K562 (cell line): ENCODE data around the gene RAE1. TPM values are rescaled to one million over a fixed set of nuclear protein-coding genes. Genes with fewer than 3 reads are reported as not detected.

Experiments
- ADNP ChIP-seq: fragments of 200-800 bp; sonication (Bioruptor generic); IDR thresholded peaks from 2 replicates; pipeline ENCODE4 v1.6.1; 2016; ENCODE audit warnings: missing genetic modification characterization, missing compliant biosample characterization
- ATF1 ChIP-seq, 2 experiments: fragments of 450-650 bp in 1 of 2; IDR thresholded peaks; 2 replicates each; pipeline ENCODE4 v1.6.1; 2016; ENCODE audit warnings: missing compliant biosample characterization in 1 of 2, missing genetic modification characterization in 1 of 2
- FOXK2 ChIP-seq, 2 experiments: fragments of 450-650 bp; IDR thresholded peaks in 1 of 2; conservative IDR thresholded peaks in 1 of 2; 2 replicates each; pipeline ENCODE4 v1.6.1; 2016; ENCODE audit warnings: low read depth in 2 of 2, mild to moderate bottlenecking in 1 of 2
- GTF2A2 ChIP-seq: IDR thresholded peaks from 2 replicates; pipeline ENCODE4 v1.6.1; 2016; ENCODE audit warnings: mild to moderate bottlenecking, missing genetic modification characterization, missing compliant biosample characterization
- NBN ChIP-seq: fragments of 450-650 bp; IDR thresholded peaks from 2 replicates; pipeline ENCODE4 v1.6.1; 2016; ENCODE audit warnings: low read depth, mild to moderate bottlenecking
- NRF1 ChIP-seq, 2 experiments: fragments of 450-650 bp; IDR thresholded peaks in 1 of 2; conservative IDR thresholded peaks in 1 of 2; 2 replicates each; pipeline ENCODE4 v1.6.1; 2014; ENCODE audit warnings: mild to moderate bottlenecking in 2 of 2
- PHF20 ChIP-seq: fragments of 450-650 bp; IDR thresholded peaks from 2 replicates; pipeline ENCODE4 v1.6.1; 2018; ENCODE audit not compliant: partially characterized antibody
- SMARCC2 ChIP-seq: fragments of 450-650 bp; IDR thresholded peaks from 2 replicates; pipeline ENCODE4 v1.6.1; 2017; ENCODE audit warnings: antibody characterized with exemption, moderate library complexity, mild to moderate bottlenecking, low read depth
- TAF1 ChIP-seq: IDR thresholded peaks from 2 replicates; pipeline ENCODE4 v1.6.1; 2011; ENCODE audit warnings: mild to moderate bottlenecking, low read length, moderate library complexity; ENCODE audit not compliant: insufficient read depth, control insufficient read depth, severe bottlenecking; ENCODE audit errors: extremely low read depth
- ZBTB17 ChIP-seq: fragments of 450-650 bp; formaldehyde crosslinking; IDR thresholded peaks from 2 replicates; pipeline ENCODE4 v1.4.0; 2020; ENCODE audit warnings: mild to moderate bottlenecking
- ZNF445 ChIP-seq: fragments of 250-450 bp; sonication (Bioruptor Pico); IDR thresholded peaks from 2 replicates; pipeline ENCODE4 v1.4.0; 2020; ENCODE audit warnings: low read depth, mild to moderate bottlenecking, moderate library complexity
- polyA plus RNA-seq, 8 experiments: library from polyadenylated mRNA; depleted of rRNA in 4 of 8; stranded (reverse) in 5 of 8; unstranded in 3 of 8; fragments of >200 nt; fragmentation: Nextera tagmentation in 2 of 8; fragmentation: Illumina TruSeq in 1 of 8; extraction: Ambion mirVana in 2 of 8; extraction: Trizol in 1 of 8; gene quantifications; 2 replicates each; pipeline versions ENCODE4 v1.2.1 to v1.2.3, GENCODE V29; 2011 to 2014; ENCODE audit warnings: inconsistent platforms in 1 of 8, missing spikeins in 1 of 8
- total RNA-seq, 7 experiments: library from RNA; depleted of rRNA in 6 of 7; stranded (reverse); fragments of >200 nt in 6 of 7; fragmentation: Illumina TruSeq in 2 of 7; extraction: Trizol in 2 of 7; gene quantifications; 2 replicates each; pipeline versions ENCODE4 v1.2.1 to v1.2.3, GENCODE V29; 2011 to 2021; ENCODE audit warnings: low replicate concordance in 1 of 7
- TF ChIP-seq, protein P1 (sequence below): fragments of 450-650 bp; formaldehyde crosslinking; IDR thresholded peaks from 2 replicates; pipeline ENCODE4 v1.4.0; 2022; ENCODE audit warnings: missing genetic modification characterization
- TF ChIP-seq, protein P2 (sequence below): fragments of 450-650 bp; formaldehyde crosslinking; IDR thresholded peaks from 2 replicates; pipeline ENCODE4 v1.4.0; 2022; ENCODE audit warnings: mild to moderate bottlenecking, moderate library complexity
- TF ChIP-seq, protein P3 (sequence below), 2 experiments: fragments of 450-650 bp; formaldehyde crosslinking in 1 of 2; IDR thresholded peaks; 2 replicates each; pipeline versions ENCODE4 v1.4.0 to v1.6.1; 2014 to 2020; ENCODE audit warnings: mild to moderate bottlenecking in 2 of 2, borderline replicate concordance in 1 of 2, low read depth in 1 of 2
- TF ChIP-seq, protein P4 (sequence below): sonication (generic); formaldehyde crosslinking; IDR thresholded peaks from 2 replicates; pipeline ENCODE4 v1.8.1; 2023; ENCODE audit warnings: mild to moderate bottlenecking, missing genetic modification reagents

RAE1 gene
- total and polyA plus RNA-seq, 9 of the 15 experiments (the other 6 are each of a cell fraction or from before 2014, with no cell fraction given) = 33.7 to 248 (median 77.7) TPM

DNA sequence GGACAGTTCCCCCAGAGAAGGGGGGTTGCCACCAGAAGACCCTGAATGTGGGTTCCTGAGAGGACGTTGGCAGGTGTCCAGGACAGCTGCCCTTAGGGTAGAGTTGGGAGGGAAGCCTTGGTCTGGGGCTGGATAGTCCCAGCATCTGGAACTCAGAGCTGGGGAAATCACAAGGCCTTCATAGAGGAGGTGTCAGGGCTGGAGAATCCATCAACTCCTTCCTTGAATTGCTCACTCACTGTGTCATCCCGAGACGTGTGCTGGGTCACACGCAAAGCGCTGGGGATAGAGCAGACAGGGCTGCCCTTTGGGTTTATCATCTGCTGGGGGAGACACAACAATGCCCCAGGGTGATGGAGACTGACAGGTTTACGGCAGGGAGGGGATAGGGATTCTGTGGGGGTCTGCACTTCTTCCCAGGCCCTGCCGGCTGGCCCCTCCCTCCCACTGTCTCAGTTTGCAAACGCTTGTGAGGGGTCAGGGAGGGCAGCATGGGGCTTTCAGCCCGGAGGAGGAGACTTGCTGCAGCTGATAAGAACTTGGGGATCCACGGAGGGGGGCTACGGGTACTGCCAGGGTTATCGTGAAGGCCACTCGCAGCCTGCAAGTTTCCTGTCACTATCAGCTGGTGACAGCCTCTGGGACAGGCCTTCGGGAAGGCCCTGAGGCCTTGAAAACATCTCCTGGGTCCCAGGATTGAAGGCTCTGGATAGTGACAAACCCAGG, 58.8 kb downstream of the RAE1 start (continued):
- no peak for TF ChIP-seq TAF1
- TF ChIP-seq, protein P1, sequence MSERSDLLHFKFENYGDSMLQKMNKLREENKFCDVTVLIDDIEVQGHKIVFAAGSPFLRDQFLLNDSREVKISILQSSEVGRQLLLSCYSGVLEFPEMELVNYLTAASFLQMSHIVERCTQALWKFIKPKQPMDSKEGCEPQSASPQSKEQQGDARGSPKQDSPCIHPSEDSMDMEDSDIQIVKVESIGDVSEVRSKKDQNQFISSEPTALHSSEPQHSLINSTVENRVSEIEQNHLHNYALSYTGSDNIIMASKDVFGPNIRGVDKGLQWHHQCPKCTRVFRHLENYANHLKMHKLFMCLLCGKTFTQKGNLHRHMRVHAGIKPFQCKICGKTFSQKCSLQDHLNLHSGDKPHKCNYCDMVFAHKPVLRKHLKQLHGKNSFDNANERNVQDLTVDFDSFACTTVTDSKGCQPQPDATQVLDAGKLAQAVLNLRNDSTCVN (CRISPR knock-in tag) = no peak
- TF ChIP-seq SMARCC2 = peak; percentile 94
- TF ChIP-seq ZNF445 (CRISPR knock-in tag) = no peak
- TF ChIP-seq FOXK2 (conservative IDR thresholded peaks at IDR 0.05 in 1 of 2, IDR thresholded peaks at IDR 0.05 in 1 of 2; ENCODE audit: low read depth in 2 of 2) = peak; percentile 17 to 64; a peak in 3 of 4 replicates
- TF ChIP-seq, protein P2, sequence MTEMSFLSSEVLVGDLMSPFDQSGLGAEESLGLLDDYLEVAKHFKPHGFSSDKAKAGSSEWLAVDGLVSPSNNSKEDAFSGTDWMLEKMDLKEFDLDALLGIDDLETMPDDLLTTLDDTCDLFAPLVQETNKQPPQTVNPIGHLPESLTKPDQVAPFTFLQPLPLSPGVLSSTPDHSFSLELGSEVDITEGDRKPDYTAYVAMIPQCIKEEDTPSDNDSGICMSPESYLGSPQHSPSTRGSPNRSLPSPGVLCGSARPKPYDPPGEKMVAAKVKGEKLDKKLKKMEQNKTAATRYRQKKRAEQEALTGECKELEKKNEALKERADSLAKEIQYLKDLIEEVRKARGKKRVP (CRISPR knock-in tag) = peak; percentile 64; the same call in 1 of the 2 replicates
- peak; percentile 91 for TF ChIP-seq NBN
- TF ChIP-seq GTF2A2 = no peak
- peak; percentile 21 for TF ChIP-seq PHF20
- TF ChIP-seq NRF1 (conservative IDR thresholded peaks at IDR 0.05 in 1 of 2, IDR thresholded peaks at IDR 0.05 in 1 of 2) = peak; percentile 36 to 49; a peak in 3 of 4 replicates
- peak; percentile 54; the same call in 1 of the 2 replicates for TF ChIP-seq ZBTB17 (CRISPR knock-in tag)
- no peak for TF ChIP-seq ATF1 (CRISPR knock-in tag; IDR thresholded peaks at IDR 0.05)
- TF ChIP-seq ATF1 (tag; IDR thresholded peaks at IDR 0.05) = peak; percentile 84
- peak; percentile 83 for TF ChIP-seq ADNP (tag)
- TF ChIP-seq, protein P3, sequence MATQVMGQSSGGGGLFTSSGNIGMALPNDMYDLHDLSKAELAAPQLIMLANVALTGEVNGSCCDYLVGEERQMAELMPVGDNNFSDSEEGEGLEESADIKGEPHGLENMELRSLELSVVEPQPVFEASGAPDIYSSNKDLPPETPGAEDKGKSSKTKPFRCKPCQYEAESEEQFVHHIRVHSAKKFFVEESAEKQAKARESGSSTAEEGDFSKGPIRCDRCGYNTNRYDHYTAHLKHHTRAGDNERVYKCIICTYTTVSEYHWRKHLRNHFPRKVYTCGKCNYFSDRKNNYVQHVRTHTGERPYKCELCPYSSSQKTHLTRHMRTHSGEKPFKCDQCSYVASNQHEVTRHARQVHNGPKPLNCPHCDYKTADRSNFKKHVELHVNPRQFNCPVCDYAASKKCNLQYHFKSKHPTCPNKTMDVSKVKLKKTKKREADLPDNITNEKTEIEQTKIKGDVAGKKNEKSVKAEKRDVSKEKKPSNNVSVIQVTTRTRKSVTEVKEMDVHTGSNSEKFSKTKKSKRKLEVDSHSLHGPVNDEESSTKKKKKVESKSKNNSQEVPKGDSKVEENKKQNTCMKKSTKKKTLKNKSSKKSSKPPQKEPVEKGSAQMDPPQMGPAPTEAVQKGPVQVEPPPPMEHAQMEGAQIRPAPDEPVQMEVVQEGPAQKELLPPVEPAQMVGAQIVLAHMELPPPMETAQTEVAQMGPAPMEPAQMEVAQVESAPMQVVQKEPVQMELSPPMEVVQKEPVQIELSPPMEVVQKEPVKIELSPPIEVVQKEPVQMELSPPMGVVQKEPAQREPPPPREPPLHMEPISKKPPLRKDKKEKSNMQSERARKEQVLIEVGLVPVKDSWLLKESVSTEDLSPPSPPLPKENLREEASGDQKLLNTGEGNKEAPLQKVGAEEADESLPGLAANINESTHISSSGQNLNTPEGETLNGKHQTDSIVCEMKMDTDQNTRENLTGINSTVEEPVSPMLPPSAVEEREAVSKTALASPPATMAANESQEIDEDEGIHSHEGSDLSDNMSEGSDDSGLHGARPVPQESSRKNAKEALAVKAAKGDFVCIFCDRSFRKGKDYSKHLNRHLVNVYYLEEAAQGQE (IDR thresholded peaks at IDR 0.05; ENCODE audit: borderline replicate concordance) = peak; percentile 21; the same call in 1 of the 2 replicates
- TF ChIP-seq, protein P3 (CRISPR knock-in tag; IDR thresholded peaks at IDR 0.05; ENCODE audit: low read depth) = no peak
- TF ChIP-seq, protein P4, sequence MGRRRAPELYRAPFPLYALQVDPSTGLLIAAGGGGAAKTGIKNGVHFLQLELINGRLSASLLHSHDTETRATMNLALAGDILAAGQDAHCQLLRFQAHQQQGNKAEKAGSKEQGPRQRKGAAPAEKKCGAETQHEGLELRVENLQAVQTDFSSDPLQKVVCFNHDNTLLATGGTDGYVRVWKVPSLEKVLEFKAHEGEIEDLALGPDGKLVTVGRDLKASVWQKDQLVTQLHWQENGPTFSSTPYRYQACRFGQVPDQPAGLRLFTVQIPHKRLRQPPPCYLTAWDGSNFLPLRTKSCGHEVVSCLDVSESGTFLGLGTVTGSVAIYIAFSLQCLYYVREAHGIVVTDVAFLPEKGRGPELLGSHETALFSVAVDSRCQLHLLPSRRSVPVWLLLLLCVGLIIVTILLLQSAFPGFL (CRISPR knock-in tag) = no peak
